Measurements from ENCODE around the gene SLAMF1.
"Not testable (repeated sequence)": the region's sequence is repeated elsewhere in the genome, so short reads cannot be mapped to it uniquely, and the experiment has no call there.

Gene SLAMF1

DNA sequence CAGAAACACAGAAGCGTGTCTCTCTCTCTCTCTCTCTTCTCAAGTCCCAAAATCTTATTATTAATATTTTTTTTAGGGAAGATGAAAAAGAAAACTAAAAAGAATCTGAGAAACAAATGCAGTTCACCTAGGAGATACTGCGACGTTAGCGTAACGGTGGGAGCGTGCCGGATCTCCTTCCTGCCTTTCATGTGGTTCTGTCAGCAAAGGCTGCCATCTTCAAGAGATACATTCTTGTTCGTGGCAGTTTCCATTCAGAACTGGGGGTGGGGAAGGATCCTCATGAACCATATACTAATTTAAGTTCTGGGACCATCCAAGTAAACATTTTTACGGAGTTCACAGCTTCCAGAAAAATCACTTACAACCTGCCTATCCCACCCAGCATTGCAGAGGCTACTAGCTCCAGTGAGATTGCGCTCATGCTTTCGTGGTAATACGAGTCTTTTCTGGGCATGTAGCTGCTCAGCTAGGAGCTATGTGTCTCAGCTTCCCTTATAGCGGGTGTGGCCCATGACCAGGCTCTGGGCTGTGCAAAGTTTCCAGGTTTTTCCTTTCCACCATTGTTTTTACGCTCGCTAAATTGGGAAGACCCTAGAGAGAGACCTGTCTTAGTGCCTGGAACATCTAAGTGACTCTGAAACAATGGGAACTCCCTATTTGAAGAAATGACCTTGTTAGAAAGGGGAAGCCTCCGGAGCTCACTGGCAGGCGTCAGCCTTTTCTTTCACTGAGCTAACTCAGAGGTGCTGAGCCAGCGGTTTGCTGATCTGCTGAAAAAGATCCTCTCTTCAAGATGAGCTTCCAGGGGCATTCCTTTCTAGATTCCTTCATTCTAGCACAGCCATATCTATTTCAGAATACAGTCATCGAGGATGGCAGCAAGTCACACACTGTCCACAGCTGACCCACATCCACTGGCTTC, 17.3 kb downstream of the SLAMF1 start:
- Histone ChIP-seq H3K27me3 (ENCODE audit: insufficient read depth, low read depth, severe bottlenecking) (peaks cover 100% of the 10 kb centered on the region), H3K36me3 (no peaks in the 10 kb centered on the region), H3K4me3 (ENCODE audit: low read depth, low read length) (no peak overlapping the region), H3K9me3 (ENCODE audit: severe bottlenecking) (no peaks in the 10 kb centered on the region), H3K27ac (no peak overlapping the region)
- no peak for DNase-seq
- TF ChIP-seq, protein P1, sequence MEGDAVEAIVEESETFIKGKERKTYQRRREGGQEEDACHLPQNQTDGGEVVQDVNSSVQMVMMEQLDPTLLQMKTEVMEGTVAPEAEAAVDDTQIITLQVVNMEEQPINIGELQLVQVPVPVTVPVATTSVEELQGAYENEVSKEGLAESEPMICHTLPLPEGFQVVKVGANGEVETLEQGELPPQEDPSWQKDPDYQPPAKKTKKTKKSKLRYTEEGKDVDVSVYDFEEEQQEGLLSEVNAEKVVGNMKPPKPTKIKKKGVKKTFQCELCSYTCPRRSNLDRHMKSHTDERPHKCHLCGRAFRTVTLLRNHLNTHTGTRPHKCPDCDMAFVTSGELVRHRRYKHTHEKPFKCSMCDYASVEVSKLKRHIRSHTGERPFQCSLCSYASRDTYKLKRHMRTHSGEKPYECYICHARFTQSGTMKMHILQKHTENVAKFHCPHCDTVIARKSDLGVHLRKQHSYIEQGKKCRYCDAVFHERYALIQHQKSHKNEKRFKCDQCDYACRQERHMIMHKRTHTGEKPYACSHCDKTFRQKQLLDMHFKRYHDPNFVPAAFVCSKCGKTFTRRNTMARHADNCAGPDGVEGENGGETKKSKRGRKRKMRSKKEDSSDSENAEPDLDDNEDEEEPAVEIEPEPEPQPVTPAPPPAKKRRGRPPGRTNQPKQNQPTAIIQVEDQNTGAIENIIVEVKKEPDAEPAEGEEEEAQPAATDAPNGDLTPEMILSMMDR (IDR thresholded peaks at IDR 0.05; ENCODE audit: low read depth, low read length): no peak

DNA sequence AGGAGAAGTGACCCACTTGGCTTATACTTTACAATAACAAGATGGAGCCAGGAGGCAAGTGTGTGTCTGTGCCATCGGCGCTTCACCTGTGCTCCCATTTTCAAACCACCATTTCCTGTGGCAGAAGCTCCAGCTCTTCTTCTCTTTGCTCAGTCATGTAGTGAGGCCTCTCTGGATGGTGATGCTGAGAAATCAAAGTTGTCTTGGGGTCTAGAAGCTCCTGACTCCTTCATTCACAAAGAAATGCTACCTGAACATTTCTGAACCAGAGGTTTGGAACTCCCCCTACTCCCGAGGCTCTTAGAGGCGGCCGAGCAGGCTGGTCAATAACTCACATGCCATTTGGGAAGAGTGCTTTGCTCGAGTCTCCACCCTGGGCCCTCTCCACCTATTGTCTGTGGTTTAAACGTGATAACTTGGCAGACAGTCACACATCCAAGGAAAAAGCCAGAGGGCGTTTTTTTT, 18.0 kb downstream of the SLAMF1 start:
- H3K4me3 ChIP-seq (ENCODE audit: low read depth, low read length): no peak overlapping the region
- TF ChIP-seq, protein P1 (IDR thresholded peaks at IDR 0.05; ENCODE audit: low read depth, low read length): no peak
- H3K36me3 ChIP-seq: no peaks in the 10 kb centered on the region
- H3K9me3 ChIP-seq (ENCODE audit: severe bottlenecking): no peaks in the 10 kb centered on the region
- H3K27me3 ChIP-seq (ENCODE audit: insufficient read depth, low read depth, severe bottlenecking): peaks cover 100% of the 10 kb centered on the region
- no peak for DNase-seq
- no peak overlapping the region for H3K27ac ChIP-seq

DNA sequence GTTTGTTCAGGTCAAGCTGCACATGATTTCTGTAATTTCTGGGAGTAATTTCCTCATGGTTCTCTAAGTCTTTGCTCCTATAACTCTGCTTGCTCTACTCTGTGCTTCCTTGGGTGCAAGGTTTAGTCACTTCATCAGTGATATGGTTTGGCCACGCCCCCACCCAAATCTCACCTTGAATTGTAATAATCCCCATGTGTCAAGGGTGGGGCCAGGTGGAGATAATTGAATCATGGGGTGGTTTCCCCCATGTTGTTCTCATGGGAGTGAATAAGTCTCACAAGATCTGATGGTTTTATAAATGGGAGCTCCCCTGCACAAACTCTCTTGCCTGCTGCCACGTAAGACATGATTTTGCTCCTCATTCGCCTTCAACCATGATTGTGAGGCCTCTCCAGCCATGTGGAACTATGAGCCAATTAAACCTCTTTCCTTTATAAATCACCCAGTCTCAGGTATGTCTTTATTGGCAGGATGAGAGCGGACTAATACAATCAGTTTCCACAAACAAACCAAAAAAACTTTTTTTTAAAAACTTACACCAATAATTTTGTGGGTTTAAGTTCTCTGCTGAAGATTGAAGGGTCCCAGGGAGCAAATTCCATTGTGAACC, 19.1 kb downstream of the SLAMF1 start:
- not testable (repeated sequence) for H3K4me3 ChIP-seq (ENCODE audit: low read depth, low read length); H3K27ac ChIP-seq; H3K9me3 ChIP-seq (ENCODE audit: severe bottlenecking); DNase-seq; H3K36me3 ChIP-seq
- H3K27me3 ChIP-seq (ENCODE audit: insufficient read depth, low read depth, severe bottlenecking): peaks cover 100% of the 10 kb centered on the region

DNA sequence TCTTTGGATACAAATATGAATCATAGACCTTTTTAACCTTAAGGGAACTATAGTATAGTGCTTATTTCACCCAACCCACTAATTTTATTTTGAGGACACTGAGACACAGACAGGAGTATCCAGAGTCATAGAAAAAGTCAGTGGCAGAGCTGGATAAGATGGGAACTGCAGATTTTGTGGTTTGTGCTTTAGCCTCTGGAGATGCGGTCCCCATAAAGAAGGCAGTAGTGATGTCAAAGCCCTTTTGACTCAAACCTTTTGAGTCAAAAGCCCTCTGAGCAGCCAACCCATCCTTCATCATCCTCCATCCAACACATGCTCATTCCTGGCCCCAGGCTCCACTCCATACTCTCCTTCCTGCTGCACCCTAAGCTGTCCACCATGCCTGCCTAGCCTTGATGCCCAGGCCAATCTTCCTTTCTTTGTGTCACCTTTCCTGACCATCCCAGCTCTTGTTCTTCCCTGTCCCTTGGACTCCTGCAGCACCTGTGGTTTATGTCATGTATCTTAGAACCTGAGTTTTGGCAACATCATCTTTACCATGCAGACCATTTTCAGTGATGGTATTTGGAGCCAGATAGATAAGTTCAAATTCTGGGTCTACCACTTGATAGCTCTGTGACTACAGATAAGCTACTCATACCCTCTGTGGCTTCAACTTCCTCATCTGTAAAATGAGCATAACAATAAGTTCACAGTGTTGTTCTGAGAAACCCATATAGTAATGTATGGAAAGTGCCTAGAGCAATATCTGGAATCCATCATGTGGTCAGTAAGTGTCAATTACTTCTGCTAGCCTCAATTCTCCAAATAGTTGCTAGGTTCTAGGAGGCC, 20.1 kb downstream of the SLAMF1 start:
- Histone ChIP-seq H3K9me3 (ENCODE audit: severe bottlenecking) (no peaks in the 10 kb centered on the region), H3K36me3 (no peaks in the 10 kb centered on the region), H3K27ac (no peak overlapping the region), H3K27me3 (ENCODE audit: insufficient read depth, low read depth, severe bottlenecking) (peaks cover 100% of the 10 kb centered on the region), H3K4me3 (ENCODE audit: low read depth, low read length) (no peak overlapping the region)
- TF ChIP-seq, protein P1 (IDR thresholded peaks at IDR 0.05; ENCODE audit: low read depth, low read length): no peak
- DNase-seq: no peak

DNA sequence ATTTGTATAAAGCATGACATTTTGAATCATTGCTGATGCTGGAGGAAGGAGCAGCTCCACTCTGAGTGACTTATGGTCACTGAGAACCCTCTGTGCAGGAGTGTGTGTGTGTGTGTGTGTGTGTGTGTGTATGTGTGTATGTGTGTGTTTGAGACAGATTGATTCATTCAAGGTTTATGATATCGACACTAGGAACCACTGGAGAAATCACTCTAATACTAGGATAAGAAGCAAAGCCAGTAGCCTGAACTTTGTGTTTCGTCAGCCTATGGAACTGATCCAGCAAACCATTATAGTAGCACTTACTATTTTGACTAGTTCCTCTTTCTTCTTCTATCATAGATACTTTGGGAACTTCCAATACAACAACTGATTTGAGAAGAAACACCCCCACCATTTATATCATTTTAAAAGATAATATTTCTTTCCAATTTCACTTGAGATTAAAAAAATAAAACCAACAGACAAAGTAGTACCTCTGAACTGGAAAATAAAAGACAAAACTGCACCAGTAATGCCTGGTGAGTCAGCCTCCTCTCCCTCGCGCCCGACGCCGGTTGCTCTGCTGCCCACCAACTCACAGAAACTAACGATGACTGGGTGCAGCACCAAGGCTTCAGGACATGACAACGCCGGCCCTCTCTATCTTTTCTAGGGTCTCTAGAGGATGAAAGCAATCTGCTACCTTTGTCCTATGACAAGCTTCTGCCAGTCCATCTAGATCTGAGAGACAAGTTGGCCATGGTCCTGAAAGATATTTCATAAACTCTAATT, 20.9 kb downstream of the SLAMF1 start:
- no peak for DNase-seq

More for the DNA sequence above, 20.9 kb downstream of the SLAMF1 start:
- Histone ChIP-seq H3K4me3 (ENCODE audit: low read depth, low read length) (no peak overlapping the region), H3K36me3 (no peaks in the 10 kb centered on the region), H3K27ac (no peak overlapping the region), H3K9me3 (ENCODE audit: severe bottlenecking) (no peaks in the 10 kb centered on the region), H3K27me3 (ENCODE audit: insufficient read depth, low read depth, severe bottlenecking) (peaks cover 98% of the 10 kb centered on the region)
- TF ChIP-seq, protein P1 (IDR thresholded peaks at IDR 0.05; ENCODE audit: low read depth, low read length): no peak
